ENCODE results near the gene PI4KA.
"Not testable (repeated sequence)": the region's sequence is repeated elsewhere in the genome, so short reads cannot be mapped to it uniquely, and the experiment has no call there.

- not testable (repeated sequence) for TF ChIP-seq CTCF (conservative IDR thresholded peaks at IDR 0.05; ENCODE audit: low read length); EZH2phosphoT487 (IDR thresholded peaks at IDR 0.05; ENCODE audit: borderline replicate concordance, low read depth, low read length)
Observed at GRCh38 chr22:20675613-20676012, 183.0 kb downstream of the PI4KA start.

All from OCI-LY7 (cell line).